Brain microvascular endothelial cell (primary cell): ENCODE results near the gene MBNL1.

Source experiments
- DNase-seq: peaks from one replicate; pipeline ENCODE4 v3.0.0-alpha.2; 2020
- H3K27ac ChIP-seq: fragments of 250-450 bp; sonication (Bioruptor Pico); 2 replicates; pipeline ENCODE4 v1.5.1; 2020; ENCODE audit warnings: mild to moderate bottlenecking, moderate library complexity
- H3K27me3 ChIP-seq: fragments of 250-450 bp; sonication (Bioruptor Pico); replicated peaks from 2 replicates; pipeline ENCODE4 v1.5.1; 2020; ENCODE audit warnings: mild to moderate bottlenecking
- H3K36me3 ChIP-seq: fragments of 250-450 bp; sonication (Bioruptor Pico); replicated peaks from 2 replicates; pipeline ENCODE4 v1.5.1; 2020; ENCODE audit warnings: mild to moderate bottlenecking
- H3K4me3 ChIP-seq: 2 replicates; pipeline ENCODE4 v1.5.1; 2011; ENCODE audit warnings: low read depth, mild to moderate bottlenecking, control low read depth, low read length, moderate library complexity
- CTCF ChIP-seq: IDR thresholded peaks from 2 replicates; pipeline ENCODE4 v1.5.1; 2011; ENCODE audit warnings: low read depth, mild to moderate bottlenecking, moderate library complexity, low read length, control low read depth, inconsistent platforms; ENCODE audit errors: missing control alignments
- in situ Hi-C: cut with HindIII; loops from 2 replicates; pipeline ENCODE4 v1.10.0; 2017; ENCODE audit warnings: low sequenced_read_pairs, low pct_ligation_motif_present

Gene MBNL1

GRCh38 chr3:152291238-152291637 is 22.5 kb downstream of the MBNL1 start:
- Histone ChIP-seq H3K4me3 (no peak overlapping the region), H3K36me3 (no peaks in the 10 kb centered on the region), H3K27me3 (no peaks in the 10 kb centered on the region), H3K27ac (peak overlapping the region; percentile 52)
- no peak for DNase-seq
- in situ Hi-C loops, result no loop called here
- no peak for TF ChIP-seq CTCF

GRCh38 chr3:152291649-152292066 is 22.9 kb downstream of the MBNL1 start:
- H3K36me3 ChIP-seq, result no peaks in the 10 kb centered on the region
- TF ChIP-seq CTCF, result no peak
- H3K27ac ChIP-seq, result peak overlapping the region; percentile 53
- H3K27me3 ChIP-seq, result no peaks in the 10 kb centered on the region
- H3K4me3 ChIP-seq, result no peak overlapping the region
- DNase-seq, result peak; percentile 64
- in situ Hi-C loops, result no loop called here

DNA sequence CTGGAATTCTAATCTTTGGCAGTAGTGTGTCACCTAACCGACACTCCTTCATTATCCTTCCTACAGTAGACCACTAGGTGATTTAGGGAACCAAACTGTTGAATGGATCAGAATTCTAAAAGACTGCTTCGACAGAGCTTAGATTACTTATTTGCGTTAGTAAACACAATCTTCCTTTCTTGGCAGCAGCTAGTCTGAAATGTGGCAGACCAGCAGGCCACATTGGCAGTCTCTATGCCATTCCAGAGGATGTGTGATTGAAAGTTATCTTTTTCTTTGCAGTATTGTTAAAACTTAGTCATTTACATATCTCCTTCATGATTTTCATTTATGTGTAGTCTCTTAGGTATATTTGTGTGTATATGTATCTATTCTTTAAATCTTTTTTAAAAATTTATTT is 23.6 kb downstream of the MBNL1 start:
- H3K4me3 ChIP-seq, result no peak overlapping the region
- no peaks in the 10 kb centered on the region for H3K36me3 ChIP-seq
- DNase-seq, result no peak
- H3K27me3 ChIP-seq, result no peaks in the 10 kb centered on the region
- in situ Hi-C loops, result no loop called here
- no peak for TF ChIP-seq CTCF
- no peak overlapping the region for H3K27ac ChIP-seq

DNA sequence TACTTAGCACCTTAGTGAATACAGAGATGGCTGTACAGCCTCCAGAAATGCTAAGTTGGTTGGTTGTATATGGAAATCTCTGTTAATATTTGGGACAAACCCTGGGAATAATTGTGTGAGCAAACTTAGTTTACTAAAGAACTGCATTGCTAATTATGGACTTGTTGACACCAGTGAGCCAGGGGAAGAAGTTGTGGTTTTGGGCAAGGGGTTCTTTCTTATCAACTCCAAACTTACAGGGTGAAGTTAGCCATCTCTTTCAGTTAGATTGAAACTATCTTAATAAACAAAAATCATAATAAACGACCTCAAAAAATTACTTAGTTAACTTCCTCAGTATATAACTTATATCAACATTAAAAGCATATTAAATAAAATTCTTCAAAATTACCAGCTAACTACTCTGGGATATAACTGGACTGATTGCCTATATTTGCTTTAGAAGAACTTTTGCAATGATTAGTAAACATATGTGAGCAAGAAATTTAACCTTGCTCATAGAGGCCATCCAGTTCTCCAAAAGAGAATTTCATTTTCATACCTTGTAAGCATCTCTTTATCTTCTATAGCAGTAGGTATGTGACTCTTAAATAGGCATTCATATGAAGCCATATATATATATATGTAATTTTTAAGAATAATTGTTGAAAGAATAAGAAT is 24.7 kb downstream of the MBNL1 start:
- H3K4me3 ChIP-seq, result no peak overlapping the region
- no peak for TF ChIP-seq CTCF
- in situ Hi-C loops, result no loop called here
- H3K27ac ChIP-seq, result no peak overlapping the region
- no peak for DNase-seq
- H3K27me3 ChIP-seq, result no peaks in the 10 kb centered on the region
- H3K36me3 ChIP-seq, result no peaks in the 10 kb centered on the region

GRCh38 chr3:152295344-152295743 is 26.6 kb downstream of the MBNL1 start:
- no peak for TF ChIP-seq CTCF
- DNase-seq, result no peak
- H3K27me3 ChIP-seq, result no peaks in the 10 kb centered on the region
- in situ Hi-C loops, result no loop called here
- H3K4me3 ChIP-seq, result no peak overlapping the region
- H3K36me3 ChIP-seq, result peaks cover 10% of the 10 kb centered on the region
- H3K27ac ChIP-seq, result no peak overlapping the region

GRCh38 chr3:152295806-152296205 is 27.1 kb downstream of the MBNL1 start:
- no peak for DNase-seq
- Histone ChIP-seq H3K4me3 (no peak overlapping the region), H3K27me3 (no peaks in the 10 kb centered on the region), H3K36me3 (peaks cover 12% of the 10 kb centered on the region), H3K27ac (no peak overlapping the region)
- in situ Hi-C loops, result no loop called here
- no peak for TF ChIP-seq CTCF
